Heart left ventricle (tissue), 16 donors: Measurements from ENCODE around the gene IL6R. TPM values are rescaled to one million over a fixed set of nuclear protein-coding genes. Genes with fewer than 3 reads are reported as not detected.

Experiments
- ATAC-seq, 4 donors: fragments of 200-7000 bp; cut with Tn5 transposase; one replicate each; pipeline ENCODE4 v1.9.1; 2020 to 2022; ENCODE audit warnings: moderate library complexity in 4 of 4, mild to moderate bottlenecking in 3 of 4, moderate number of reproducible peaks in 1 of 4
- DNase-seq, 5 donors: peaks; one replicate each; pipeline ENCODE4 v3.0.0-alpha.2; 2020
- H3K27ac ChIP-seq, 12 donors: fragments of 200-600 bp; sonication (generic) in 4 of 12; one replicate each; pipeline versions ENCODE4 v1.5.0 to v1.8.0; 2016 to 2022; ENCODE audit warnings: mild to moderate bottlenecking in 2 of 12
- H3K27me3 ChIP-seq, 9 donors: fragments of 200-600 bp; sonication (generic) in 2 of 9; one replicate each; pipeline versions ENCODE4 v1.5.1 to v1.8.0; 2016 to 2022; ENCODE audit warnings: mild to moderate bottlenecking in 3 of 9
- H3K36me3 ChIP-seq, 9 donors: fragments of 200-600 bp; sonication (generic) in 2 of 9; one replicate each; pipeline versions ENCODE4 v1.5.0 to v1.8.0; 2018 to 2022; ENCODE audit warnings: mild to moderate bottlenecking in 2 of 9
- H3K4me1 ChIP-seq, 12 donors: fragments of 200-600 bp; sonication (generic) in 4 of 12; one replicate each; pipeline versions ENCODE4 v1.5.0 to v1.8.0; 2016 to 2022; ENCODE audit warnings: mild to moderate bottlenecking in 3 of 12
- H3K4me3 ChIP-seq, 12 donors: fragments of 200-600 bp; sonication (generic) in 4 of 12; one replicate each; pipeline versions ENCODE4 v1.5.0 to v1.8.0; 2017 to 2022; ENCODE audit warnings: mild to moderate bottlenecking in 9 of 12, moderate library complexity in 4 of 12
- H3K9me3 ChIP-seq, 12 donors: fragments of 200-600 bp; sonication (generic) in 4 of 12; one replicate each; pipeline versions ENCODE4 v1.5.0 to v1.8.0; 2016 to 2022; ENCODE audit warnings: mild to moderate bottlenecking in 1 of 12
- CTCF ChIP-seq, 12 donors: fragments of 200-600 bp; sonication (generic) in 4 of 12; IDR thresholded peaks; one replicate each; pipeline versions ENCODE4 v1.5.0 to v1.8.0; 2018 to 2022; ENCODE audit warnings: antibody characterized with exemption in 12 of 12, mild to moderate bottlenecking in 5 of 12
- POLR2A ChIP-seq, 2 donors: fragments of 450-650 bp; IDR thresholded peaks; one replicate each; pipeline ENCODE4 v1.6.1; 2017; ENCODE audit warnings: antibody characterized with exemption in 2 of 2, mild to moderate bottlenecking in 2 of 2, moderate library complexity in 2 of 2
- WGBS, 4 donors: extraction: QIAGEN DNeasy Blood & Tissue Kit in 2 of 4; methylation state at CpG; one replicate each; pipeline versions ENCODE4 v1.1.5 to v1.1.7; 2013 to 2018; 5-methylcytosine and 5-hydroxymethylcytosine counted together
- intact Hi-C, 10 donors: fragments of 100-400 bp; cut with DNase I; formaldehyde crosslinking; loops; one replicate each; pipeline versions ENCODE4 v1.11.1 to v1.14.2; 2022
- polyA plus RNA-seq, 2 donors: library from polyadenylated mRNA; stranded (reverse); fragments of 200-250 nt; gene quantifications; one replicate each; pipeline ENCODE4 v1.2.3, GENCODE V29; 2013
- total RNA-seq, 9 donors: library from RNA; depleted of rRNA in 2 of 9; stranded (reverse); fragments of >200 nt in 2 of 9; fragmentation: NEBNext Ultra II Directional in 3 of 9; extraction: Animal tissue kit (Norgen Biotek cat#: 25700) in 3 of 9; gene quantifications; one replicate each; pipeline versions ENCODE4 v1.1.0 to v1.2.4, GENCODE V29; 2016 to 2023
- donor health status: ischemic (EF 13 %, LVEDD 7.1; RV severe dilation, severe dysfunction).
- donor health status: healthy with polysubstance abuse.
- donor health status: DM: no; HTN: yes; CAD: no.
- donor health status: DM: no; HTN: no; CAD: no.
- donor health status: ischemic (EF 25% LVEDD 6.9; RV normal size, moderate dysfunction).
- donor health status: ischemic (EF 25% LVEDD 5.7; RV mildly dilated, moderate dysfunction).
- donor health status: healthy.
- donor health status: DM: yes; HTN: yes; CAD: no.
- donor health status: ischemic (EF 35%, LVEDD 5.7; RV mildly dilated, moderate dysfunction).
- donor health status: nonischemic (EF 11% LVEDD 7.7; RV severe dilation, severe dysfunction).
- donor health status: DM: yes; HTN: yes; CAD: no.
- donor health status: PGD.
- donor health status: ischemic (EF 29% LVEDD 5.4; RV normal size, mild dysfunction).
- donor health status: nonischemic (EF 23%, LVEDD 6.1; RV moderate dilation, normal function).

The IL6R gene
- total and polyA plus RNA-seq, 11 donors, result 3.4 to 26.6 (median 10.6) TPM

- Histone ChIP-seq H3K9me3 (peaks cover 0 to 16% (median 0%) of the 10 kb centered on the region in 12 donors), H3K36me3 (peaks cover 0 to 23% (median 4%) of the 10 kb centered on the region in 9 donors), H3K4me1 (peaks cover 0 to 29% (median 9%) of the 10 kb centered on the region in 12 donors), H3K4me3 (peak overlapping the region; percentile 43 to 78 (median 64)), H3K27ac (peak overlapping the region; percentile 72 to 94 (median 88)), H3K27me3 (peaks cover 0 to 55% (median 23%) of the 10 kb centered on the region in 9 donors)
- ATAC-seq (peak in 3 of 4 donors; percentile 45 to 73 (median 72)), DNase-seq (peak; percentile 49 to 84 (median 64))
- intact Hi-C loops, result loop anchor here in 2 of 10 donors (2.0 kb wide), 1 partner anchor 17 kb away; no protein-coding TSS in a partner anchor
- no peak for TF ChIP-seq POLR2A (IDR thresholded peaks at IDR 0.05)
- no peak for TF ChIP-seq CTCF (IDR thresholded peaks at IDR 0.05)
- 2 to 24% (median 4%) methylated on average over 5 to 54 of the region's 54 CpGs for WGBS, 4 donors
Observed at GRCh38 chr1:154501423-154502065, 96.4 kb downstream of the IL6R start.

- peak; percentile 65 to 77 (median 68) for DNase-seq
- ATAC-seq, result peak; percentile 24 to 82 (median 78)
- peaks cover 0 to 23% (median 5%) of the 10 kb centered on the region in 12 donors for H3K4me1 ChIP-seq
- H3K36me3 ChIP-seq, result peaks cover 0 to 19% (median 4%) of the 10 kb centered on the region in 9 donors
- 2 to 10% (median 3%) methylated on average over 14 to 90 of the region's 90 CpGs for WGBS, 4 donors
- peak within 1 kb of the TSS; percentile 43 to 78 (median 64) for H3K4me3 ChIP-seq
- H3K9me3 ChIP-seq, result peaks cover 0 to 16% (median 0%) of the 10 kb centered on the region in 12 donors
- TF ChIP-seq POLR2A (IDR thresholded peaks at IDR 0.05) (peak in 1 of 2 donors; percentile 39), CTCF (IDR thresholded peaks at IDR 0.05) (peak in 1 of 12 donors; percentile 8)
- intact Hi-C loops, result loop anchor here in 1 of 10 donors (2.0 kb wide), 1 partner anchor 17 kb away; no protein-coding TSS in a partner anchor
- peaks cover 0 to 55% (median 23%) of the 10 kb centered on the region in 9 donors for H3K27me3 ChIP-seq
- H3K27ac ChIP-seq, result peak within 1 kb of the TSS; percentile 72 to 94 (median 88)
Observed at GRCh38 chr1:154502066-154502743, 97.1 kb downstream of the IL6R start, which contains the start of the genes SHE and TDRD10. TSS of gene SHE (minus strand) at chr1:154502412. CDS start at chr1:154502026, 386 bp downstream. TSS of gene TDRD10 (plus strand) at chr1:154502219. CDS start at chr1:154506904, 4,685 bp downstream.

- peaks cover 0 to 14% (median 4%) of the 10 kb centered on the region in 9 donors for H3K36me3 ChIP-seq
- 10 to 37% (median 17%) methylated on average over 25 to 43 of the region's 43 CpGs for WGBS, 4 donors
- H3K4me3 ChIP-seq, result peak overlapping the region; percentile 43 to 78 (median 64)
- peak in 1 of 5 donors; percentile 32 for DNase-seq
- intact Hi-C loops, result loop anchor here in 1 of 10 donors (2.0 kb wide), 1 partner anchor 18 kb away; no protein-coding TSS in a partner anchor
- peaks cover 0 to 16% (median 0%) of the 10 kb centered on the region in 12 donors for H3K9me3 ChIP-seq
- peaks cover 0 to 55% (median 23%) of the 10 kb centered on the region in 9 donors for H3K27me3 ChIP-seq
- ATAC-seq, result peak in 3 of 4 donors; percentile 28 to 49 (median 41)
- no peak for TF ChIP-seq CTCF (IDR thresholded peaks at IDR 0.05)
- no peak for TF ChIP-seq POLR2A (IDR thresholded peaks at IDR 0.05)
- peak overlapping the region in 11 of 12 donors; percentile 27 to 94 (median 90) for H3K27ac ChIP-seq
- H3K4me1 ChIP-seq, result peaks cover 0 to 20% (median 2%) of the 10 kb centered on the region in 12 donors
Observed at GRCh38 chr1:154502744-154503115, 97.6 kb downstream of the IL6R start.
